ENCODE data around the gene PTPN18.

Gene PTPN18

GRCh38 chr2:130339885-130340745, 15.7 kb upstream of the PTPN18 start:
- no peak for DNase-seq (ENCODE audit: low read depth in 3 of 3)

GRCh38 chr2:130341562-130342019, 14.3 kb upstream of the PTPN18 start:
- DNase-seq (ENCODE audit: low read depth in 3 of 3): no peak

GRCh38 chr2:130342020-130342532, 13.8 kb upstream of the PTPN18 start:
- peak; percentile 65 to 69 (median 66) for DNase-seq (ENCODE audit: low read depth in 3 of 3)

GRCh38 chr2:130342533-130343275, 13.2 kb upstream of the PTPN18 start, which contains the start of gene IMP4:
Gene IMP4, plus strand, starts transcription at chr2:130342897. Its CDS starts 36 bp downstream, at chr2:130342933.
- peak; percentile 72 to 91 (median 90) for DNase-seq (ENCODE audit: low read depth in 3 of 3)

- DNase-seq (ENCODE audit: low read depth in 3 of 3): no peak
Measured at GRCh38 chr2:130344578-130344977, 11.3 kb upstream of the PTPN18 start.

GRCh38 chr2:130345091-130345490, 10.8 kb upstream of the PTPN18 start:
- no peak for DNase-seq (ENCODE audit: low read depth in 3 of 3)

- no peak for DNase-seq (ENCODE audit: low read depth in 3 of 3)
Measured at GRCh38 chr2:130345611-130346010, 10.2 kb upstream of the PTPN18 start.

GRCh38 chr2:130346041-130346740, 9.7 kb upstream of the PTPN18 start:
- no peak for DNase-seq (ENCODE audit: low read depth in 3 of 3)

- no peak for DNase-seq (ENCODE audit: low read depth in 3 of 3)
Measured at GRCh38 chr2:130346741-130347066, 9.2 kb upstream of the PTPN18 start.

- DNase-seq (ENCODE audit: low read depth in 3 of 3): no peak
Measured at GRCh38 chr2:130347220-130347925, 8.5 kb upstream of the PTPN18 start.

GRCh38 chr2:130349174-130349573, 6.7 kb upstream of the PTPN18 start:
- no peak for DNase-seq (ENCODE audit: low read depth in 3 of 3)

GRCh38 chr2:130351711-130352110, 4.1 kb upstream of the PTPN18 start:
- no peak for DNase-seq (ENCODE audit: low read depth in 3 of 3)

GRCh38 chr2:130352237-130352636, 3.6 kb upstream of the PTPN18 start:
- DNase-seq (ENCODE audit: low read depth in 3 of 3): no peak

GRCh38 chr2:130353291-130354138, 2.3 kb upstream of the PTPN18 start:
- DNase-seq (ENCODE audit: low read depth in 3 of 3): no peak

GRCh38 chr2:130354139-130354428, 1.8 kb upstream of the PTPN18 start:
- DNase-seq (ENCODE audit: low read depth in 3 of 3): no peak

- no peak for DNase-seq (ENCODE audit: low read depth in 3 of 3)
Measured at GRCh38 chr2:130355172-130355577, 681 bp upstream of the PTPN18 start.

GRCh38 chr2:130357864-130358263, 2.0 kb downstream of the PTPN18 start:
- no peak for DNase-seq (ENCODE audit: low read depth in 3 of 3)

- DNase-seq (ENCODE audit: low read depth in 3 of 3): no peak
Measured at GRCh38 chr2:130358420-130359350, 2.8 kb downstream of the PTPN18 start.

GRCh38 chr2:130359466-130359865, 3.6 kb downstream of the PTPN18 start:
- DNase-seq (ENCODE audit: low read depth in 3 of 3): no peak

GRCh38 chr2:130363479-130363878, 7.6 kb downstream of the PTPN18 start:
- DNase-seq (ENCODE audit: low read depth in 3 of 3): no peak
